Natural killer cell (primary cell): ENCODE measurements around the gene PURA. TPM values are rescaled to one million over a fixed set of nuclear protein-coding genes. Genes with fewer than 3 reads are reported as not detected.

Experiments used
- ATAC-seq, 3 donors: fragments of 150-1000 bp in 2 of 3; fragments of 200-7000 bp in 1 of 3; cut with Tn5 transposase; 1 replicate in 1 of 3; 2 replicates in 2 of 3; pipeline ENCODE4 v1.10.0; 2021; ENCODE audit warnings: mild to moderate bottlenecking in 2 of 3, moderate library complexity in 2 of 3
- DNase-seq, 2 donors: peaks; one replicate each; pipeline versions ENCODE4 v3.0.0 to v3.0.0-alpha.2; 2013 to 2021; ENCODE audit warnings: mixed read lengths in 1 of 2
- H3K27ac ChIP-seq: one replicate; pipeline ENCODE4 v1.5.1; 2013; ENCODE audit warnings: mild to moderate bottlenecking, low read length
- H3K27me3 ChIP-seq: one replicate; pipeline ENCODE4 v1.6.1; 2013; ENCODE audit warnings: low read length; ENCODE audit not compliant: control insufficient read depth, insufficient read depth
- H3K36me3 ChIP-seq: one replicate; pipeline ENCODE4 v1.6.1; 2013; ENCODE audit warnings: low read length; ENCODE audit not compliant: control insufficient read depth, insufficient read depth
- H3K4me1 ChIP-seq: one replicate; pipeline ENCODE4 v1.6.1; 2013; ENCODE audit warnings: low read length; ENCODE audit not compliant: control insufficient read depth, insufficient read depth
- H3K4me3 ChIP-seq: one replicate; pipeline ENCODE4 v1.5.1; 2013; ENCODE audit warnings: low read length
- H3K9me3 ChIP-seq: one replicate; pipeline ENCODE4 v1.6.1; 2013; ENCODE audit warnings: low read length; ENCODE audit not compliant: control insufficient read depth, insufficient read depth
- H3K27ac Mint-ChIP-seq, 2 donors: one replicate each; pipeline ENCODE4 v1.8.0; 2022; ENCODE audit warnings: mild to moderate bottlenecking in 2 of 2, mixed read lengths in 2 of 2, moderate library complexity in 1 of 2
- H3K27me3 Mint-ChIP-seq, 2 donors: one replicate each; pipeline ENCODE4 v1.8.0; 2022; ENCODE audit warnings: low read depth in 2 of 2, mixed read lengths in 2 of 2
- H3K36me3 Mint-ChIP-seq: one replicate; pipeline ENCODE4 v1.8.0; 2022; ENCODE audit warnings: mixed read lengths
- H3K4me1 Mint-ChIP-seq, 2 donors: one replicate each; pipeline ENCODE4 v1.8.0; 2022; ENCODE audit warnings: mixed read lengths in 2 of 2
- H3K4me3 Mint-ChIP-seq: one replicate; pipeline ENCODE4 v1.8.0; 2022; ENCODE audit warnings: mild to moderate bottlenecking, moderate library complexity, mixed read lengths
- H3K9me3 Mint-ChIP-seq, 2 donors: one replicate each; pipeline ENCODE4 v1.8.0; 2022; ENCODE audit warnings: mixed read lengths in 2 of 2
- WGBS: methylation state at CpG from one replicate; pipeline ENCODE4 v1.1.7; 2013; ENCODE audit warnings: missing lambda C conversion rate; ENCODE audit not compliant: insufficient coverage; 5-methylcytosine and 5-hydroxymethylcytosine counted together
- intact Hi-C: fragments of 100-400 bp; cut with micrococcal nuclease; formaldehyde crosslinking; loops from one replicate; pipeline ENCODE4 v1.14.2; 2022
- total RNA-seq, 4 donors: library from RNA; stranded (reverse); fragments of 120-200 nt in 1 of 4; gene quantifications; one replicate each; pipeline versions ENCODE4 v1.2.3 to v1.2.4, GENCODE V29; 2013 to 2022
- TF ChIP-seq, protein P1 (sequence below): fragments of 200-600 bp; IDR thresholded peaks from one replicate; pipeline ENCODE4 v1.8.0; 2022; ENCODE audit warnings: antibody characterized with exemption

Gene PURA
- total RNA-seq, 3 donors from 2014 or later (not counting 1 experiment from before 2014, with no cell fraction given): 8.1 to 12.0 (median 9.8) TPM

DNA sequence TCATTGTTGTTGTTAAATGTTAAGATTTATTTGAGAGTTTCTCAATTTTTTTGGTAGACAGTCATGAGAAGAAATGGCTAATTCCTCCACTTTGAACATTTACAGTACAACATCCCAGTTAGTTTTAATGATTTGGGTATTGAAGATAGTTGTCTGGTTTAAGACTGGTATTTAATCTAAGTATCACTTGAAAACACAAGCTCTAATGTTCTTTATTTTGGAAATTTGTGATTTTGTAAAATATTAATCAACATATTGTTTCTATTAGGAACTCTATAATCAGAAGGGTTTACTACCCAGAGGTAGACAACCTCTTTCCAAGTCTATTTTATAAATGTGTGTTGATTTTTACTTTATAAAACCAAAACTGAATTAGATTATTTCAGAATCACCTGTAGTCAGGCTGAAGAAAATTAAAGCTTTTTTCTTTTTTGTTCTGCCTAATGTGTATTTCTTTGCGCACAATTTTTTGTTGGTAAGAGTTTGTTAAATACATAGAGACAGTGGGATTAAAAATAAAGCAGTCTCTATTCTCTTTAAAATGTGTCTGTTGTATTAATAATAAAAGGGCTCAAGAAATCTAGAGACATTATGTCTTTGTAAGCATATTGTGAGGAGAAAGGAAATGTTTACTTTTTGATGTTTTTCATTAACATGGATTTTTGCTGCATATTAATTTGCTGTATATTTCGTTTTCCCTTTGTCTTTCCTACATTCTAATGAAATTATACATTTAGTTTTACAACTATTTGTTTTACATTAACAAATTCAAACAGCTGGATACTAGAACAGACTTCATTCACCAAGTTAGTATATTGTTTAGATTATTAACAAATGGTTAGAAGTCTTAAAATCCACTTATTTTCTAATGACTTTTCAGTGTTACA is 3.9 kb upstream of the PURA start:
- Histone ChIP-seq H3K27ac (no peak overlapping the region), H3K36me3 (no peaks in the 10 kb centered on the region), H3K4me1 (peaks cover 38% of the 10 kb centered on the region), H3K4me3 (no peak overlapping the region), H3K27me3 (peaks cover 29% of the 10 kb centered on the region), H3K9me3 (no peaks in the 10 kb centered on the region)
- intact Hi-C loops: loop anchor here (5.0 kb wide), 2 partner anchors 32 to 292 kb away; partner anchors contain the start of gene ANKHD1
- no peak for DNase-seq
- no peaks in the 10 kb centered on the region for H3K36me3 Mint-ChIP-seq
- no peak overlapping the region for H3K27ac Mint-ChIP-seq
- TF ChIP-seq, protein P1, sequence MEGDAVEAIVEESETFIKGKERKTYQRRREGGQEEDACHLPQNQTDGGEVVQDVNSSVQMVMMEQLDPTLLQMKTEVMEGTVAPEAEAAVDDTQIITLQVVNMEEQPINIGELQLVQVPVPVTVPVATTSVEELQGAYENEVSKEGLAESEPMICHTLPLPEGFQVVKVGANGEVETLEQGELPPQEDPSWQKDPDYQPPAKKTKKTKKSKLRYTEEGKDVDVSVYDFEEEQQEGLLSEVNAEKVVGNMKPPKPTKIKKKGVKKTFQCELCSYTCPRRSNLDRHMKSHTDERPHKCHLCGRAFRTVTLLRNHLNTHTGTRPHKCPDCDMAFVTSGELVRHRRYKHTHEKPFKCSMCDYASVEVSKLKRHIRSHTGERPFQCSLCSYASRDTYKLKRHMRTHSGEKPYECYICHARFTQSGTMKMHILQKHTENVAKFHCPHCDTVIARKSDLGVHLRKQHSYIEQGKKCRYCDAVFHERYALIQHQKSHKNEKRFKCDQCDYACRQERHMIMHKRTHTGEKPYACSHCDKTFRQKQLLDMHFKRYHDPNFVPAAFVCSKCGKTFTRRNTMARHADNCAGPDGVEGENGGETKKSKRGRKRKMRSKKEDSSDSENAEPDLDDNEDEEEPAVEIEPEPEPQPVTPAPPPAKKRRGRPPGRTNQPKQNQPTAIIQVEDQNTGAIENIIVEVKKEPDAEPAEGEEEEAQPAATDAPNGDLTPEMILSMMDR: no peak
- WGBS: no CpG with 5 or more reads among the region's 2 CpGs
- H3K27me3 Mint-ChIP-seq: peaks cover 20 to 25% of the 10 kb centered on the region in 2 donors
- H3K4me3 Mint-ChIP-seq: peak overlapping the region; percentile 97
- H3K9me3 Mint-ChIP-seq: no peaks in the 10 kb centered on the region
- peaks cover 36 to 56% of the 10 kb centered on the region in 2 donors for H3K4me1 Mint-ChIP-seq
- no peak for ATAC-seq

DNA sequence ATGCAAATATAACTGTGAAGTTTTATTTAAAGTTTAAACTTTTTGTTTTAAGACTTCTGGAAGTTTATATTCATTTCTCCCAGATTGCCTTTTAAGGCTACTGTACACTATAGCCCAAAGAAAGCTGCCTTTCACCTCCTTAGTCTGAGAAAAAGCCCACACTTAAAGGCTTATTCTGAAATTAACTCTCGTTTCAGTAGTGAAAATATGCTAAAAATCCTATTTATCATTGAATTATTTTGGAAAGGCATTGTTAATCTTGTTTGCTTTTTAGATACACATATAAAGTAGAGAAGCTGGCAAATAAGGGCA is 3.3 kb upstream of the PURA start:
- peaks cover 29% of the 10 kb centered on the region for H3K27me3 ChIP-seq
- intact Hi-C loops: no loop called here
- no peak overlapping the region for H3K4me3 Mint-ChIP-seq

GRCh38 chr5:140111011-140111858 is 2.7 kb upstream of the PURA start:
- H3K27ac Mint-ChIP-seq: no peak overlapping the region
- no peak overlapping the region for H3K27ac ChIP-seq

More for the DNA sequence above, 3.3 kb upstream of the PURA start:
- TF ChIP-seq, protein P1: no peak
- DNase-seq (no peak), ATAC-seq (no peak)
- Mint-ChIP-seq H3K4me1 (peaks cover 42 to 59% of the 10 kb centered on the region in 2 donors), H3K36me3 (no peaks in the 10 kb centered on the region), H3K27me3 (peaks cover 20 to 25% of the 10 kb centered on the region in 2 donors), H3K27ac (no peak overlapping the region), H3K9me3 (no peaks in the 10 kb centered on the region)
- no peak overlapping the region for H3K4me3 ChIP-seq
- WGBS: no CpG with 5 or more reads among the region's 1 CpG
- H3K4me1 ChIP-seq: peaks cover 40% of the 10 kb centered on the region
- no peaks in the 10 kb centered on the region for H3K9me3 ChIP-seq
- H3K27ac ChIP-seq: no peak overlapping the region
- H3K36me3 ChIP-seq: no peaks in the 10 kb centered on the region

More at GRCh38 chr5:140111011-140111858, 2.7 kb upstream of the PURA start:
- Mint-ChIP-seq H3K4me1 (peaks cover 45 to 61% of the 10 kb centered on the region in 2 donors), H3K36me3 (no peaks in the 10 kb centered on the region), H3K27me3 (peaks cover 20 to 25% of the 10 kb centered on the region in 2 donors), H3K4me3 (peak overlapping the region; percentile 60), H3K9me3 (no peaks in the 10 kb centered on the region)
- intact Hi-C loops: no loop called here
- Histone ChIP-seq H3K9me3 (no peaks in the 10 kb centered on the region), H3K36me3 (no peaks in the 10 kb centered on the region), H3K4me3 (no peak overlapping the region), H3K4me1 (peaks cover 40% of the 10 kb centered on the region), H3K27me3 (peaks cover 29% of the 10 kb centered on the region)
- 62% methylated on average over 18 of the region's 18 CpGs for WGBS
- TF ChIP-seq, protein P1: no peak
- ATAC-seq (no peak), DNase-seq (no peak)
